ENCODE measurements around the gene MPST.
"Not testable (repeated sequence)": the region's sequence is repeated elsewhere in the genome, so short reads cannot be mapped to it uniquely, and the experiment has no call there.

MPST gene

GRCh38 chr22:37062702-37063381 is 43.3 kb downstream of the MPST start:
- DNase-seq = no peak

GRCh38 chr22:37063431-37064420 is 44.2 kb downstream of the MPST start:
- peak; percentile 83 for DNase-seq

GRCh38 chr22:37064553-37064952 is 45.0 kb downstream of the MPST start:
- DNase-seq = no peak

- no peak for DNase-seq
Measured at GRCh38 chr22:37065180-37065579, 45.6 kb downstream of the MPST start.

- no peak for DNase-seq
Measured at GRCh38 chr22:37065961-37066360, 46.4 kb downstream of the MPST start.

- DNase-seq = no peak
Measured at GRCh38 chr22:37067428-37067827, 47.9 kb downstream of the MPST start.

GRCh38 chr22:37068859-37069258 is 49.3 kb downstream of the MPST start:
- no peak for DNase-seq

GRCh38 chr22:37069319-37069718 is 49.8 kb downstream of the MPST start:
- DNase-seq = no peak

GRCh38 chr22:37069719-37070118 is 50.2 kb downstream of the MPST start:
- DNase-seq = no peak

GRCh38 chr22:37070334-37070733 is 50.8 kb downstream of the MPST start:
- DNase-seq = no peak

- DNase-seq = no peak
Measured at GRCh38 chr22:37070744-37071143, 51.2 kb downstream of the MPST start.

- not testable (repeated sequence) for DNase-seq
Measured at GRCh38 chr22:37071850-37072592, 52.5 kb downstream of the MPST start.

GRCh38 chr22:37072673-37073072 is 53.1 kb downstream of the MPST start:
- DNase-seq = no peak

GRCh38 chr22:37074537-37074936 is 55.0 kb downstream of the MPST start:
- DNase-seq = no peak

GRCh38 chr22:37075046-37075445 is 55.5 kb downstream of the MPST start:
- DNase-seq = no peak

- no peak for DNase-seq
Measured at GRCh38 chr22:37075822-37076433, 56.4 kb downstream of the MPST start.

- DNase-seq = peak; percentile 39
Measured at GRCh38 chr22:37077802-37078448, 58.4 kb downstream of the MPST start.

- no peak for DNase-seq
Measured at GRCh38 chr22:37079158-37079557, 59.6 kb downstream of the MPST start.

All from NCI-H1436 (cell line).